Lung (tissue), 12 donors: ENCODE results near the gene BAG2. TPM values are rescaled to one million over a fixed set of nuclear protein-coding genes. Genes with fewer than 3 reads are reported as not detected.

Source experiments
- ATAC-seq: fragments of 200-7000 bp; cut with Tn5 transposase; one replicate; pipeline ENCODE4 v1.9.1; 2020; ENCODE audit warnings: moderate number of reproducible peaks; ENCODE audit not compliant: insufficient read depth, low FRiP score
- DNase-seq, 3 donors: peaks; one replicate each; pipeline ENCODE4 v3.0.0-alpha.2; 2013 to 2017
- H3K27ac ChIP-seq, 2 donors: one replicate each; pipeline ENCODE4 v1.5.1; 2013; ENCODE audit warnings: mild to moderate bottlenecking in 2 of 2, moderate library complexity in 2 of 2, control low read depth in 1 of 2, inconsistent platforms in 1 of 2, low read depth in 1 of 2, low read length in 1 of 2
- H3K27me3 ChIP-seq, 3 donors: one replicate each; pipeline ENCODE4 v1.5.1; 2013; ENCODE audit warnings: low read length in 2 of 3; ENCODE audit not compliant: control insufficient read depth in 3 of 3, insufficient read depth in 3 of 3
- H3K36me3 ChIP-seq, 4 donors: one replicate each; pipeline ENCODE4 v1.5.1; 2013; ENCODE audit warnings: low read length in 4 of 4, mild to moderate bottlenecking in 1 of 4, moderate library complexity in 1 of 4; ENCODE audit not compliant: control insufficient read depth in 4 of 4, insufficient read depth in 4 of 4
- H3K4me1 ChIP-seq, 5 donors: one replicate each; pipeline ENCODE4 v1.5.1; 2013; ENCODE audit warnings: low read length in 5 of 5, mild to moderate bottlenecking in 2 of 5, moderate library complexity in 1 of 5; ENCODE audit not compliant: control insufficient read depth in 5 of 5, insufficient read depth in 5 of 5
- H3K4me3 ChIP-seq: one replicate; pipeline ENCODE4 v1.5.1; 2013; ENCODE audit warnings: mild to moderate bottlenecking, control low read depth, moderate library complexity
- H3K9ac ChIP-seq, 2 donors: one replicate each; pipeline ENCODE4 v1.5.1; 2013; ENCODE audit warnings: low read length in 2 of 2, control low read depth in 1 of 2; ENCODE audit not compliant: insufficient read depth in 1 of 2
- H3K9me3 ChIP-seq, 4 donors: one replicate each; pipeline ENCODE4 v1.5.1; 2013; ENCODE audit warnings: low read length in 3 of 4, mild to moderate bottlenecking in 1 of 4, moderate library complexity in 1 of 4; ENCODE audit not compliant: control insufficient read depth in 4 of 4, insufficient read depth in 3 of 4
- CTCF ChIP-seq: IDR thresholded peaks from 2 replicates; pipeline ENCODE4 v1.5.1; 2012; ENCODE audit warnings: mild to moderate bottlenecking; ENCODE audit errors: control extremely low read depth, extremely low read depth
- WGBS, 2 donors: extraction: QIAGEN DNeasy Blood & Tissue Kit; methylation state at CpG; one replicate each; pipeline ENCODE4 v1.1.7; 2013; 5-methylcytosine and 5-hydroxymethylcytosine counted together
- polyA plus RNA-seq, 2 donors: library from polyadenylated mRNA; stranded (reverse); fragments of 200-250 nt; gene quantifications; one replicate each; pipeline ENCODE4 v1.2.1, GENCODE V29; 2013
- total RNA-seq, 2 donors: library from RNA; depleted of rRNA in 1 of 2; stranded (reverse); fragments of >200 nt in 1 of 2; gene quantifications; one replicate each; pipeline ENCODE4 v1.2.1, GENCODE V29; 2014 to 2021
- donor health status: control.
- donor health status: control.
- donor health status: Bipolar disorder and iron deficiency.
- donor health status: healthy.
- donor health status: DM: yes; HTN: yes; CAD: no.

BAG2 gene
- total and polyA plus RNA-seq, 4 donors = 2.4 to 8.0 (median 4.7) TPM

GRCh38 chr6:57147401-57147800 is 24.7 kb upstream of the BAG2 start:
- peaks cover 5 to 20% (median 11%) of the 10 kb centered on the region in 4 donors for H3K36me3 ChIP-seq
- H3K4me3 ChIP-seq = no peak overlapping the region
- H3K27me3 ChIP-seq = no peaks in the 10 kb centered on the region
- DNase-seq = no peak
- 97 to 98% methylated on average over 5 of the region's 5 CpGs for WGBS, 2 donors
- TF ChIP-seq CTCF = no peak
- no peaks in the 10 kb centered on the region for H3K4me1 ChIP-seq
- no peaks in the 10 kb centered on the region for H3K9me3 ChIP-seq
- ATAC-seq = no peak
- H3K27ac ChIP-seq = no peak overlapping the region
- no peak overlapping the region for H3K9ac ChIP-seq

- H3K27ac ChIP-seq = no peak overlapping the region
- DNase-seq = no peak
- peaks cover 5 to 24% (median 12%) of the 10 kb centered on the region in 4 donors for H3K36me3 ChIP-seq
Measured at GRCh38 chr6:57147955-57148858, 23.9 kb upstream of the BAG2 start.

GRCh38 chr6:57158658-57159057 is 13.5 kb upstream of the BAG2 start:
- H3K27ac ChIP-seq = no peak overlapping the region
- H3K4me3 ChIP-seq = no peak overlapping the region
- no peak for ATAC-seq
- H3K27me3 ChIP-seq = no peaks in the 10 kb centered on the region
- no peaks in the 10 kb centered on the region for H3K9me3 ChIP-seq
- no peaks in the 10 kb centered on the region for H3K4me1 ChIP-seq
- no peak overlapping the region for H3K9ac ChIP-seq
- no peak for TF ChIP-seq CTCF
- DNase-seq = no peak
- H3K36me3 ChIP-seq = peaks cover 1 to 14% (median 10%) of the 10 kb centered on the region in 4 donors

More at GRCh38 chr6:57147955-57148858, 23.9 kb upstream of the BAG2 start:
- WGBS, 2 donors = 88 to 94% methylated on average over 7 of the region's 7 CpGs
- no peak overlapping the region for H3K4me3 ChIP-seq
- H3K27me3 ChIP-seq = no peaks in the 10 kb centered on the region
- no peak for TF ChIP-seq CTCF
- H3K9me3 ChIP-seq = no peaks in the 10 kb centered on the region
- no peak overlapping the region for H3K9ac ChIP-seq
- H3K4me1 ChIP-seq = no peaks in the 10 kb centered on the region
- ATAC-seq = no peak
